IMR-90 (cell line): ENCODE measurements around the gene SH3TC1. TPM values are rescaled to one million over a fixed set of nuclear protein-coding genes. Genes with fewer than 3 reads are reported as not detected.
A peak's percentile ranks its signal among the peaks of the same experiment; 100 is the strongest.

ENCODE experiments used
- ATAC-seq: fragments of 200-7000 bp; cut with Tn5 transposase; 2 replicates; pipeline ENCODE4 v1.9.1; 2020; ENCODE audit warnings: low read depth, mild to moderate bottlenecking, moderate library complexity
- BruUV-seq: library from RNA; stranded (reverse); fragments of 400-500 nt; replicated peaks from 2 replicates; lab custom pipeline; 2021; lab: Mats Ljungman, UMichigan
- CTCF ChIA-PET: fragments of 300-600 bp; formaldehyde crosslinking; extraction: SDS; loops from one replicate; lab custom pipeline; 2021; ENCODE audit warnings: antibody characterized with exemption; lab: Yijun Ruan, JAX
- POLR2A ChIA-PET: fragments of 300-600 bp; sonication (Branson Sonifier 250); formaldehyde crosslinking; loops from one replicate; lab custom pipeline; 2022; ENCODE audit warnings: antibody characterized with exemption; ENCODE audit not compliant: unreplicated experiment; lab: Charles Lee
- DNase-seq: peaks from one replicate; pipeline ENCODE4 v3.0.0; 2013
- H2AFZ ChIP-seq: replicated peaks from 2 replicates; pipeline ENCODE3; 2013; ENCODE audit warnings: low read length, mild to moderate bottlenecking; ENCODE audit not compliant: poor library complexity
- H2AK5ac ChIP-seq: 2 replicates; pipeline ENCODE4 v1.6.1; 2013; ENCODE audit warnings: low read depth, low read length, inconsistent platforms
- H2AK9ac ChIP-seq: replicated peaks from 2 replicates; pipeline ENCODE3; 2013; ENCODE audit warnings: mild to moderate bottlenecking, low read depth, low read length, moderate library complexity; ENCODE audit not compliant: poor library complexity
- H2BK120ac ChIP-seq: 2 replicates; pipeline ENCODE4 v1.6.1; 2013; ENCODE audit warnings: low read depth, low read length, inconsistent platforms
- H2BK15ac ChIP-seq: 3 replicates; pipeline ENCODE4 v1.6.1; 2013; ENCODE audit warnings: low read depth, low read length, inconsistent platforms
- H2BK20ac ChIP-seq: 2 replicates; pipeline ENCODE4 v1.6.1; 2013; ENCODE audit warnings: low read depth, mild to moderate bottlenecking, inconsistent platforms, low read length, moderate library complexity
- H2BK5ac ChIP-seq: 2 replicates; pipeline ENCODE4 v1.6.1; 2013; ENCODE audit warnings: mild to moderate bottlenecking, low read depth, low read length, inconsistent platforms; ENCODE audit not compliant: poor library complexity, severe bottlenecking
- H3K14ac ChIP-seq: replicated peaks from 2 replicates; pipeline ENCODE4 v1.6.1; 2013; ENCODE audit warnings: low read depth, low read length, inconsistent platforms
- H3K18ac ChIP-seq: 2 replicates; pipeline ENCODE4 v1.6.1; 2013; ENCODE audit warnings: low read depth, low read length, control low read depth
- H3K23ac ChIP-seq: 2 replicates; pipeline ENCODE4 v1.6.1; 2013; ENCODE audit warnings: low read depth, low read length, inconsistent platforms
- H3K27ac ChIP-seq: 2 replicates; pipeline ENCODE4 v1.5.1; 2013; ENCODE audit warnings: mild to moderate bottlenecking, control low read depth, low read length; ENCODE audit not compliant: insufficient read depth
- H3K27me3 ChIP-seq: 2 replicates; pipeline ENCODE4 v1.6.1; 2013; ENCODE audit warnings: low read length; ENCODE audit not compliant: control insufficient read depth, insufficient read depth
- H3K36me3 ChIP-seq: 2 replicates; pipeline ENCODE4 v1.6.1; 2013; ENCODE audit warnings: low read length, mixed read lengths; ENCODE audit not compliant: control insufficient read depth, insufficient read depth
- H3K4ac ChIP-seq: 2 replicates; pipeline ENCODE4 v1.6.1; 2013; ENCODE audit warnings: low read depth, low read length, inconsistent platforms
- H3K4me1 ChIP-seq: 2 replicates; pipeline ENCODE4 v1.6.1; 2013; ENCODE audit warnings: low read length, mixed read lengths; ENCODE audit not compliant: control insufficient read depth, insufficient read depth
- H3K4me2 ChIP-seq: 2 replicates; pipeline ENCODE4 v1.6.1; 2013; ENCODE audit warnings: low read depth, mild to moderate bottlenecking, control low read depth, low read length, moderate library complexity
- H3K4me3 ChIP-seq: 2 replicates; pipeline ENCODE4 v1.5.1; 2013; ENCODE audit warnings: low read depth, mild to moderate bottlenecking, control low read depth, low read length, moderate library complexity; ENCODE audit not compliant: insufficient read depth
- H3K56ac ChIP-seq: 2 replicates; pipeline ENCODE4 v1.6.1; 2013; ENCODE audit warnings: low read length, inconsistent platforms; ENCODE audit not compliant: insufficient read depth; ENCODE audit errors: extremely low read depth
- H3K79me1 ChIP-seq, 2 experiments: 2 replicates each; pipeline ENCODE4 v1.6.1; 2013; ENCODE audit warnings: low read length in 2 of 2, inconsistent platforms in 1 of 2, low read depth in 1 of 2
- H3K9ac ChIP-seq: 2 replicates; pipeline ENCODE4 v1.6.1; 2013; ENCODE audit warnings: low read depth, low read length, control low read depth
- H3K9me1 ChIP-seq: 2 replicates; pipeline ENCODE4 v1.6.1; 2013; ENCODE audit warnings: low read length, inconsistent platforms; ENCODE audit not compliant: insufficient read depth
- H3K9me3 ChIP-seq: 2 replicates; pipeline ENCODE4 v1.6.1; 2013; ENCODE audit warnings: low read length; ENCODE audit not compliant: control insufficient read depth, insufficient read depth
- H4K20me1 ChIP-seq: 2 replicates; pipeline ENCODE4 v1.6.1; 2013; ENCODE audit warnings: low read length, inconsistent platforms; ENCODE audit not compliant: insufficient read depth
- H4K5ac ChIP-seq: 2 replicates; pipeline ENCODE4 v1.6.1; 2013; ENCODE audit warnings: mild to moderate bottlenecking, low read depth, low read length, control low read depth
- H4K8ac ChIP-seq, 2 experiments: 2 replicates each; pipeline ENCODE4 v1.6.1; 2013; ENCODE audit warnings: low read depth in 2 of 2, low read length in 2 of 2, control low read depth in 1 of 2, inconsistent platforms in 1 of 2
- H4K91ac ChIP-seq: 2 replicates; pipeline ENCODE4 v1.6.1; 2013; ENCODE audit warnings: low read depth, low read length, inconsistent platforms; ENCODE audit not compliant: insufficient read depth
- BHLHE40 ChIP-seq: fragments of 150-350 bp; IDR thresholded peaks from 2 replicates; pipeline ENCODE4 v1.6.1; 2016; ENCODE audit warnings: mild to moderate bottlenecking, low read depth, low read length
- CHD1 ChIP-seq: IDR thresholded peaks from 2 replicates; pipeline ENCODE4 v1.6.1; 2012; ENCODE audit warnings: low read depth, low read length, improper control_type of control experiment
- CTCF ChIP-seq: conservative IDR thresholded peaks from 2 replicates; pipeline ENCODE4 v1.5.1; 2012; ENCODE audit warnings: mild to moderate bottlenecking, low read depth, low read length, improper control_type of control experiment
- MAZ ChIP-seq: IDR thresholded peaks from 2 replicates; pipeline ENCODE4 v1.6.1; 2012; ENCODE audit warnings: low read depth, mild to moderate bottlenecking, low read length, improper control_type of control experiment, moderate library complexity, borderline replicate concordance
- MXI1 ChIP-seq: IDR thresholded peaks from 2 replicates; pipeline ENCODE4 v1.6.1; 2012; ENCODE audit warnings: low read depth, mild to moderate bottlenecking, low read length, moderate library complexity, borderline replicate concordance
- POLR2A ChIP-seq: IDR thresholded peaks from 2 replicates; pipeline ENCODE4 v1.6.1; 2012; ENCODE audit warnings: mild to moderate bottlenecking, low read depth, low read length
- RCOR1 ChIP-seq: IDR thresholded peaks from 2 replicates; pipeline ENCODE4 v1.6.1; 2012; ENCODE audit warnings: mild to moderate bottlenecking, low read length, improper control_type of control experiment; ENCODE audit not compliant: insufficient replicate concordance
- USF2 ChIP-seq: fragments of 150-350 bp; IDR thresholded peaks from 2 replicates; pipeline ENCODE4 v1.6.1; 2017; ENCODE audit warnings: mild to moderate bottlenecking, antibody characterized with exemption, low read length, low read depth
- WGBS, 2 experiments: methylation state at CpG; one replicate each; pipeline versions ENCODE4 v1.1.5 to v1.1.7; 2013; ENCODE audit warnings: missing lambda C conversion rate in 2 of 2; ENCODE audit not compliant: insufficient read length in 1 of 2; ENCODE audit errors: extremely low coverage in 2 of 2; 5-methylcytosine and 5-hydroxymethylcytosine counted together
- dilution Hi-C: fragments of 300-500 bp; cut with HindIII; formaldehyde crosslinking; loops from one replicate; pipeline ENCODE4 v1.14.3; 2018; ENCODE audit warnings: low sequenced_read_pairs; ENCODE audit not compliant: unreplicated experiment
- in situ Hi-C: fragments of 300-500 bp; cut with MboI; formaldehyde crosslinking; loops from 3 replicates; pipeline ENCODE4 v1.14.3; 2019; ENCODE audit warnings: low sequenced_read_pairs, inconsistent platforms, mixed read lengths
- intact Hi-C: fragments of 100-400 bp; cut with micrococcal nuclease; formaldehyde crosslinking; loops from 2 replicates; pipeline ENCODE4 v1.10.0; 2022
- polyA plus RNA-seq, 3 experiments: library from polyadenylated mRNA; depleted of rRNA; stranded (reverse); fragments of >200 nt; gene quantifications; 2 replicates each; pipeline ENCODE4 v1.2.3, GENCODE V29; 2012; ENCODE audit warnings: low replicate concordance in 1 of 3
- total RNA-seq: library from RNA; depleted of rRNA; stranded (reverse); fragments of >200 nt; gene quantifications from 2 replicates; pipeline ENCODE4 v1.2.3, GENCODE V29; 2012
- TF ChIP-seq, protein P1 (sequence below): fragments of 150-350 bp; IDR thresholded peaks from 2 replicates; pipeline ENCODE4 v1.6.1; 2016; ENCODE audit warnings: low read depth, mild to moderate bottlenecking, low read length, moderate library complexity, borderline replicate concordance

Gene SH3TC1
- total and polyA plus RNA-seq, 2 of the 4 experiments (the other 2 are of a cell fraction): 1.6 to 2.2 TPM

DNA sequence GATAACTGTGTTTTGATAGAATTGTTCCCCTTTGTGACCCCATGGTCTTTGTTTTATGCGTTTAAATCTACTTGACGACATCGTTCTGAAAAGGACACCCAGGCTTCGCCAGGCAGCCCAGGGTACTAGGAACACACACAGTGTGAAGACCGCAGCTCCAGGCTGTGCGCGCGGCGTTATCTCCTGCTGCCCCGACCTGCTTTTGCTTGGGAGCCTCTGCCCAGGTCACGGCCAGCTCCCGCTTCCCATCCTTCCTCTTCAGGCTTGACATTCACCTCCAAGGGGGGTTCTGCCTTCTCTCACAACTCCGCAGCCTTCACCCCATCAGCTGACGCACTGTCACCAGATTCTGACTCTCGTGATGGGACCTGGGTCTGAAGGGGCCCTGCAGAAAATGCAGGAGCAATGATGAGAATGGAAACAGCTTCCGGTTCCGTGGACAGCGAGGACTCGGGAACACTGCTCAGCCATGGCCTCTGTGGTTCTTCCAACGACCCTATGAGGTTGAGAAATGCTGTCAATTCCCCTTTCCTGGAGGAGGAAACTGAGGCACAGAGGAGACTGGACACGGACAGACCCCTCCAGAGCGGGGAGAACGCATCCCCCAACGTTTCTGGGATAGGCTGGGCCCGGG, 69.9 kb downstream of the SH3TC1 start (continued):
- no peak for TF ChIP-seq MXI1

- Histone ChIP-seq H3K27ac (peak within 1 kb of the TSS; percentile 9; the same call in 1 of the 2 replicates), H4K91ac (peak within 1 kb of the TSS; percentile 91), H3K14ac (peak within 1 kb of the TSS; percentile 94), H3K9me3 (no peaks in the 10 kb centered on the region), H3K9me1 (peaks cover 6% of the 10 kb centered on the region; the same call in 1 of the 2 replicates), H3K56ac (peak within 1 kb of the TSS; percentile 56; the same call in 1 of the 2 replicates), H4K5ac (peak within 1 kb of the TSS; percentile 78), H2AK5ac (peak within 1 kb of the TSS; percentile 93), H2BK15ac (peak within 1 kb of the TSS; percentile 70; the same call in 1 of the 3 replicates), H3K9ac (peak within 1 kb of the TSS; percentile 33), H4K20me1 (peaks cover 6% of the 10 kb centered on the region), H2AK9ac (peak within 1 kb of the TSS; percentile 96), H2AFZ (peak within 1 kb of the TSS; percentile 96), H2BK120ac (peak within 1 kb of the TSS; percentile 93), H2BK5ac (no peak within 1 kb of the TSS), H3K4me2 (peak within 1 kb of the TSS; percentile 54), H3K36me3 (no peaks in the 10 kb centered on the region), H3K4me1 (peaks cover 10% of the 10 kb centered on the region), H2BK20ac (peak within 1 kb of the TSS; percentile 81), H3K79me1 (peaks cover 0 to 12% of the 10 kb centered on the region in 2 experiments; a peak in 2 of 4 replicates), H3K4me3 (peak within 1 kb of the TSS; percentile 34), H3K23ac (peak within 1 kb of the TSS; percentile 51), H4K8ac (peak within 1 kb of the TSS; percentile 86 to 98), H3K27me3 (peaks cover 9% of the 10 kb centered on the region), H3K18ac (peak within 1 kb of the TSS; percentile 15), H3K4ac (peak within 1 kb of the TSS; percentile 96)
- no TSS peak for BruUV-seq
- dilution Hi-C loops: no loop called here
- DNase-seq: peak; percentile 31
- 7% methylated on average over 24 of the region's 111 CpGs; no CpG with 5 or more reads in 1 of the 2 experiments for WGBS, 2 experiments
- ChIA-PET POLR2A (no interaction called here), CTCF (no interaction called here)
- in situ Hi-C loops: no loop called here
- intact Hi-C loops: no loop called here
- ATAC-seq: peak; percentile 91
- peak; percentile 44; the same call in 1 of the 2 replicates for TF ChIP-seq MXI1
- TF ChIP-seq, protein P1, sequence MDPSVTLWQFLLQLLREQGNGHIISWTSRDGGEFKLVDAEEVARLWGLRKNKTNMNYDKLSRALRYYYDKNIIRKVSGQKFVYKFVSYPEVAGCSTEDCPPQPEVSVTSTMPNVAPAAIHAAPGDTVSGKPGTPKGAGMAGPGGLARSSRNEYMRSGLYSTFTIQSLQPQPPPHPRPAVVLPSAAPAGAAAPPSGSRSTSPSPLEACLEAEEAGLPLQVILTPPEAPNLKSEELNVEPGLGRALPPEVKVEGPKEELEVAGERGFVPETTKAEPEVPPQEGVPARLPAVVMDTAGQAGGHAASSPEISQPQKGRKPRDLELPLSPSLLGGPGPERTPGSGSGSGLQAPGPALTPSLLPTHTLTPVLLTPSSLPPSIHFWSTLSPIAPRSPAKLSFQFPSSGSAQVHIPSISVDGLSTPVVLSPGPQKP: no peak
- TF ChIP-seq RCOR1: no peak
- no peak for TF ChIP-seq CHD1
- peak; percentile 65 for TF ChIP-seq POLR2A
- TF ChIP-seq MAZ: no peak
- no peak for TF ChIP-seq BHLHE40
- no peak for TF ChIP-seq CTCF
- TF ChIP-seq USF2: 0 out of 2 replicates have a peak, but pooled peaks have one; percentile 5
These were observed 70.7 kb downstream of the SH3TC1 start, which contains the start of gene HTRA3 for GRCh38 chr4:8269535-8270417. TSS of gene HTRA3 (plus strand) at chr4:8269754. CDS start at chr4:8269969, 215 bp downstream.
